Astrocyte (in vitro differentiated cells and primary cell): ENCODE measurements around the gene MGST1. TPM values are rescaled to one million over a fixed set of nuclear protein-coding genes. Genes with fewer than 3 reads are reported as not detected.
"Not testable (repeated sequence)": the region's sequence is repeated elsewhere in the genome, so short reads cannot be mapped to it uniquely, and the experiment has no call there.

ENCODE experiments used
- DNase-seq: peaks from one replicate; pipeline ENCODE4 v3.0.0-alpha.2; 2010; ENCODE audit warnings: low read depth
- FAIRE-seq: peaks from 2 replicates; lab custom pipeline; 2011; peaks lifted over from hg19 to GRCh38; lab: Jason Lieb, UNC
- H2AFZ ChIP-seq: 2 replicates; pipeline ENCODE4 v1.6.0; 2012; ENCODE audit warnings: low read depth, low read length, inconsistent platforms
- H3K27ac ChIP-seq: 2 replicates; pipeline ENCODE4 v1.5.1; 2011; ENCODE audit warnings: low read depth, low read length, inconsistent platforms
- H3K27me3 ChIP-seq: 2 replicates; pipeline ENCODE4 v1.6.0; 2011; ENCODE audit warnings: low read length, inconsistent platforms; ENCODE audit not compliant: insufficient read depth
- H3K36me3 ChIP-seq: 2 replicates; pipeline ENCODE4 v1.5.1; 2011; ENCODE audit warnings: low read length, inconsistent platforms; ENCODE audit not compliant: insufficient read depth
- H3K4me1 ChIP-seq: 2 replicates; pipeline ENCODE4 v1.5.1; 2011; ENCODE audit warnings: low read length, inconsistent platforms; ENCODE audit not compliant: insufficient read depth
- H3K4me2 ChIP-seq: 2 replicates; pipeline ENCODE4 v1.6.0; 2012; ENCODE audit warnings: low read length, inconsistent platforms
- H3K4me3 ChIP-seq: 2 replicates; pipeline ENCODE4 v1.5.1; 2011; ENCODE audit warnings: low read depth, mild to moderate bottlenecking, low read length, inconsistent platforms; ENCODE audit not compliant: insufficient read depth
- H3K79me2 ChIP-seq: 2 replicates; pipeline ENCODE4 v1.6.0; 2012; ENCODE audit warnings: mild to moderate bottlenecking, low read length, inconsistent platforms; ENCODE audit not compliant: insufficient read depth
- H3K9ac ChIP-seq: 2 replicates; pipeline ENCODE4 v1.6.0; 2012; ENCODE audit warnings: mild to moderate bottlenecking, low read length, inconsistent platforms
- H3K9me3 ChIP-seq: 2 replicates; pipeline ENCODE4 v1.5.1; 2012; ENCODE audit warnings: low read depth, mild to moderate bottlenecking, low read length, inconsistent platforms; ENCODE audit not compliant: insufficient read depth
- H4K20me1 ChIP-seq: 2 replicates; pipeline ENCODE4 v1.6.0; 2012; ENCODE audit warnings: low read length, inconsistent platforms; ENCODE audit not compliant: insufficient read depth
- H3K27ac Mint-ChIP-seq: one replicate; pipeline ENCODE4 v1.8.0; 2021; ENCODE audit warnings: mild to moderate bottlenecking, mixed read lengths; ENCODE audit not compliant: unreplicated experiment
- H3K27me3 Mint-ChIP-seq: one replicate; pipeline ENCODE4 v1.8.0; 2021; ENCODE audit warnings: low read depth, mixed read lengths; ENCODE audit not compliant: unreplicated experiment
- H3K36me3 Mint-ChIP-seq: one replicate; pipeline ENCODE4 v1.8.0; 2021; ENCODE audit warnings: low read depth, mixed read lengths; ENCODE audit not compliant: unreplicated experiment
- H3K4me1 Mint-ChIP-seq: one replicate; pipeline ENCODE4 v1.8.0; 2021; ENCODE audit warnings: low read depth, mixed read lengths; ENCODE audit not compliant: unreplicated experiment
- H3K4me3 Mint-ChIP-seq: one replicate; pipeline ENCODE4 v1.8.0; 2021; ENCODE audit warnings: mild to moderate bottlenecking, moderate library complexity, mixed read lengths; ENCODE audit not compliant: unreplicated experiment
- H3K9me3 Mint-ChIP-seq: one replicate; pipeline ENCODE4 v1.8.0; 2021; ENCODE audit warnings: mild to moderate bottlenecking, mixed read lengths; ENCODE audit not compliant: unreplicated experiment
- EZH2 ChIP-seq: IDR thresholded peaks from 2 replicates; pipeline ENCODE4 v1.6.1; 2012; ENCODE audit warnings: mild to moderate bottlenecking, low read length, inconsistent platforms; ENCODE audit not compliant: insufficient read depth
- total RNA-seq: library from RNA; stranded (reverse); gene quantifications from 2 replicates; pipeline ENCODE4 v1.2.1, GENCODE V29; 2021
- TF ChIP-seq, protein P1 (sequence below): IDR thresholded peaks from 2 replicates; pipeline ENCODE4 v1.5.1; 2011; ENCODE audit warnings: low read depth, mild to moderate bottlenecking, inconsistent platforms, low read length, moderate library complexity; ENCODE audit not compliant: insufficient read depth

MGST1 gene
- total RNA-seq, 1 donor from 2014 or later: 104 TPM

DNA sequence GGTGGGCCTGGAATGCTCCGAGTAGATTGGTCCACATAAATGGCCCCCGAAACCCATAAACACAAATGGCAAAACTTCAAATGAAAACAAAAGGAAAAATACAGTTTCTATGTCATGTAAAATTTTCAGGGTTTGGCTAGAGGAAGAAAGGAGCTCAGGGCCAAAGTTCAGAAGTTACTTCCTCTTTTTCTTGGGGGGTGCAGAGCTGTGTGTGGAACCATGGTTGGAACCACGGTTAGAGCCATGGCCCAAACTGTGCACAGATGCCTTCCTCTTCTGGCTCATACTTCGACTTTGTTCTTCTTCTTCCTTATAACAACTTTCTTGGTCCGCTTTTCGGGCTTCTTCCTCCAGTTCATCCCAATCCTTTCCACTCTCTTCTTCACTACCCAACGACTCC, 51.7 kb downstream of the MGST1 start:
- Mint-ChIP-seq H3K4me3 (no peak overlapping the region), H3K4me1 (no peaks in the 10 kb centered on the region), H3K27ac (no peak overlapping the region), H3K9me3 (no peaks in the 10 kb centered on the region), H3K36me3 (no peaks in the 10 kb centered on the region), H3K27me3 (no peaks in the 10 kb centered on the region)
- Histone ChIP-seq H3K36me3 (no peaks in the 10 kb centered on the region), H3K27ac (no peak overlapping the region), H3K4me2 (no peak overlapping the region), H3K79me2 (no peaks in the 10 kb centered on the region), H4K20me1 (no peaks in the 10 kb centered on the region), H3K4me3 (no peak overlapping the region), H3K27me3 (no peaks in the 10 kb centered on the region), H3K4me1 (no peaks in the 10 kb centered on the region), H3K9me3 (no peaks in the 10 kb centered on the region), H3K9ac (no peak overlapping the region), H2AFZ (no peak overlapping the region)
- no peak for DNase-seq
- FAIRE-seq: no peak
- no peak for TF ChIP-seq EZH2
- TF ChIP-seq, protein P1, sequence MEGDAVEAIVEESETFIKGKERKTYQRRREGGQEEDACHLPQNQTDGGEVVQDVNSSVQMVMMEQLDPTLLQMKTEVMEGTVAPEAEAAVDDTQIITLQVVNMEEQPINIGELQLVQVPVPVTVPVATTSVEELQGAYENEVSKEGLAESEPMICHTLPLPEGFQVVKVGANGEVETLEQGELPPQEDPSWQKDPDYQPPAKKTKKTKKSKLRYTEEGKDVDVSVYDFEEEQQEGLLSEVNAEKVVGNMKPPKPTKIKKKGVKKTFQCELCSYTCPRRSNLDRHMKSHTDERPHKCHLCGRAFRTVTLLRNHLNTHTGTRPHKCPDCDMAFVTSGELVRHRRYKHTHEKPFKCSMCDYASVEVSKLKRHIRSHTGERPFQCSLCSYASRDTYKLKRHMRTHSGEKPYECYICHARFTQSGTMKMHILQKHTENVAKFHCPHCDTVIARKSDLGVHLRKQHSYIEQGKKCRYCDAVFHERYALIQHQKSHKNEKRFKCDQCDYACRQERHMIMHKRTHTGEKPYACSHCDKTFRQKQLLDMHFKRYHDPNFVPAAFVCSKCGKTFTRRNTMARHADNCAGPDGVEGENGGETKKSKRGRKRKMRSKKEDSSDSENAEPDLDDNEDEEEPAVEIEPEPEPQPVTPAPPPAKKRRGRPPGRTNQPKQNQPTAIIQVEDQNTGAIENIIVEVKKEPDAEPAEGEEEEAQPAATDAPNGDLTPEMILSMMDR: no peak

GRCh38 chr12:16401835-16402234, 54.4 kb downstream of the MGST1 start:
- H3K27ac ChIP-seq, H3K9me3 ChIP-seq, H4K20me1 ChIP-seq, H3K27ac Mint-ChIP-seq, H3K36me3 Mint-ChIP-seq, H3K79me2 ChIP-seq, H2AFZ ChIP-seq, H3K4me3 ChIP-seq, DNase-seq, H3K27me3 Mint-ChIP-seq, H3K9ac ChIP-seq, H3K9me3 Mint-ChIP-seq, H3K4me1 ChIP-seq, H3K4me1 Mint-ChIP-seq, H3K36me3 ChIP-seq, H3K4me2 ChIP-seq, H3K4me3 Mint-ChIP-seq, H3K27me3 ChIP-seq: not testable (repeated sequence)
- peak; percentile 47 for FAIRE-seq

GRCh38 chr12:16407346-16407745, 59.9 kb downstream of the MGST1 start:
- no peak for FAIRE-seq
- no peaks in the 10 kb centered on the region for H3K4me1 Mint-ChIP-seq
- H3K9me3 Mint-ChIP-seq: peaks cover 4% of the 10 kb centered on the region
- Histone ChIP-seq H3K27me3 (no peaks in the 10 kb centered on the region), H3K4me2 (no peak overlapping the region), H3K4me1 (no peaks in the 10 kb centered on the region), H3K27ac (no peak overlapping the region), H4K20me1 (no peaks in the 10 kb centered on the region), H3K9ac (no peak overlapping the region), H3K9me3 (no peaks in the 10 kb centered on the region), H3K4me3 (no peak overlapping the region), H3K36me3 (no peaks in the 10 kb centered on the region), H3K79me2 (no peaks in the 10 kb centered on the region), H2AFZ (no peak overlapping the region)
- H3K27me3 Mint-ChIP-seq: no peaks in the 10 kb centered on the region
- H3K27ac Mint-ChIP-seq: no peak overlapping the region
- no peak for DNase-seq
- no peaks in the 10 kb centered on the region for H3K36me3 Mint-ChIP-seq
- TF ChIP-seq, protein P1: no peak
- no peak for TF ChIP-seq EZH2
- H3K4me3 Mint-ChIP-seq: no peak overlapping the region

Other genes with a start within 250 kb of the MGST1 start
- not detected in 2 replicates for gene SLC15A5, start 70.0 kb upstream of the MGST1 start, total RNA-seq